Daoy (cell line): ENCODE data around the gene RPS3. TPM values are rescaled to one million over a fixed set of nuclear protein-coding genes. Genes with fewer than 3 reads are reported as not detected.

ENCODE experiments used
- DNase-seq: peaks from one replicate; pipeline ENCODE4 v3.0.0-alpha.2; 2015; ENCODE audit warnings: low read depth
- total RNA-seq: library from RNA; depleted of rRNA; stranded (reverse); fragments of >200 nt; shearing (Covaris generic); gene quantifications from 2 replicates; pipeline ENCODE4 v1.2.3, GENCODE V29; 2014

The RPS3 gene
- total RNA-seq, 1 experiment from 2014 or later: 1,954 TPM

- DNase-seq: no peak
Observed at GRCh38 chr11:75434886-75435570, 35.7 kb downstream of the RPS3 start.

- DNase-seq: no peak
Observed at GRCh38 chr11:75435571-75435925, 36.2 kb downstream of the RPS3 start.

GRCh38 chr11:75436806-75437205, 37.5 kb downstream of the RPS3 start:
- DNase-seq: no peak

GRCh38 chr11:75437966-75438659, 38.8 kb downstream of the RPS3 start:
- no peak for DNase-seq

- no peak for DNase-seq
Observed at GRCh38 chr11:75439026-75439425, 39.7 kb downstream of the RPS3 start.

- no peak for DNase-seq
Observed at GRCh38 chr11:75439495-75440120, 40.3 kb downstream of the RPS3 start.

- no peak for DNase-seq
Observed at GRCh38 chr11:75440960-75441803, 41.9 kb downstream of the RPS3 start.

- no peak for DNase-seq
Observed at GRCh38 chr11:75441804-75442132, 42.5 kb downstream of the RPS3 start.

- no peak for DNase-seq
Observed at GRCh38 chr11:75442161-75442885, 43.0 kb downstream of the RPS3 start.

GRCh38 chr11:75443043-75443442, 43.7 kb downstream of the RPS3 start:
- DNase-seq: no peak

- DNase-seq: peak; percentile 67
Observed at GRCh38 chr11:75445315-75445953, 46.1 kb downstream of the RPS3 start.

- no peak for DNase-seq
Observed at GRCh38 chr11:75447415-75447814, 48.1 kb downstream of the RPS3 start.

- DNase-seq: no peak
Observed at GRCh38 chr11:75449271-75449670, 50.0 kb downstream of the RPS3 start.

GRCh38 chr11:75449776-75450175, 50.5 kb downstream of the RPS3 start:
- DNase-seq: no peak

GRCh38 chr11:75450236-75450635, 50.9 kb downstream of the RPS3 start:
- no peak for DNase-seq

- no peak for DNase-seq
Observed at GRCh38 chr11:75450826-75451821, 51.8 kb downstream of the RPS3 start.

GRCh38 chr11:75453916-75454655, 54.8 kb downstream of the RPS3 start:
- no peak for DNase-seq

GRCh38 chr11:75454987-75455386, 55.7 kb downstream of the RPS3 start:
- no peak for DNase-seq
